Germinal center (tissue), 1 donor: Measurements from ENCODE around the gene BARX2.

Experiments used
- DNase-seq: peaks from one replicate; pipeline ENCODE4 v3.0.0; 2012; ENCODE audit warnings: mixed read lengths, low spot score

Gene BARX2

DNA sequence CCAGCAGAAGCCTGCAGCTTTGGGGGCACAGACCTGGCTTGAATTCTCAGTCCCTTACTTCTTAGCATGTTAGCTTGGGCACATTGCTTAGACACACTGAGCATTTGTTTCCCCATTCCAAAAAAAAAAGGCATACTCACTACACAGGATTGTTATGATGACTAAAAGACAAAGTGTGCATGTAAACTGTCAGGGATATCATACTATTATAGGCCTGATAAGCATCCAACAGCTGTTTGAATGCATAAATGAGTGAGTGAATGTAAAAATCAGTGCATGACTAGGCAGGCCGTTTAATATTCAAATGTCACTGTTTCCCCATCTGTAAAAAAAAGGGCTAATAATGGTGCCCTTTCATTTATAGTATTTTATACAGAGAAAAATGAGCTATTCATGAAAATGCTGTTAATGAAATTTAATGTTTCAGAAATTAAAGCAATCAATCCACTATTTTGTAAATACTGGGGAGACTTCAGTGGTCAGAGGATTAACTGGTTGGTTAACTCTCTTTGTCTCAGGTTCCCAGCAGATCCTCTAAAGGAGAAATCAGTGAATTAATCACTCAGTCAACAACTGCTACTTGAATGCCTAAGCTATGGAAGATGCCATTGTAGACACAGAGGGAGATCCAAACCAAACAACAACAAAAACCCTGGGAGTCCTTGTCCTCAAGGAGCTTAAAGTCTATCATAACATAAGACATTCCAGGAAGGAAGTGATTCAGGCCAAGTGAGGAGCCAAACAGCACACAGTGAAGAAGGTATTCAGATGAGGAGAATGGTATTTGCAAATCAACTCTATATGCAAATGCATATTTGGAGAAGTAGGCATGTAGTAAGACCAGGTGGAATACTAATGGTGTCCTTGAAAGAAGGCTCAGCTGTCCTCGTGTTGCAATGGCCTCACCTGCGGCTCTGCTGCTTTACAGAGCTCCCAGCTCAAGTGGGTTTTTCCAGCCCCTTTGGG is 26.8 kb downstream of the BARX2 start:
- no peak for DNase-seq

DNA sequence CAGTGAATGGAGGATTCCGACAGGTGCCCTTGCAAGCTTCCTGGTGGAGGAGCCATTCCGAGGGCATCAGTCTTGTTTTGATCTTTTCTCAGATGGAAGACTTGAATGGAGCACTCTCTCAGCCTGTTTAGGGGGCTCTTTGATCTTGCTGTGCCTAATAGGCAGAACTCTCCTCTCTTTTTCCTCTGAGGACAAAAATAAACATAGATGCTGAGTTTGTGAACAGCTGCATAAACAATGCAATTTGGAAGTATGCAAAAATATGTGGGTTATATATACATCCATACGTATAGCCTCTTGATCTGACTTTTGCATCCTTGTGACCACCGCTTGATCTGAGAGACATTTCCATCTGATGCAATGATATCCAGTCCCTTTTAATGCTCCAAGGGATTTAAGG is 29.1 kb downstream of the BARX2 start:
- DNase-seq, result no peak

DNA sequence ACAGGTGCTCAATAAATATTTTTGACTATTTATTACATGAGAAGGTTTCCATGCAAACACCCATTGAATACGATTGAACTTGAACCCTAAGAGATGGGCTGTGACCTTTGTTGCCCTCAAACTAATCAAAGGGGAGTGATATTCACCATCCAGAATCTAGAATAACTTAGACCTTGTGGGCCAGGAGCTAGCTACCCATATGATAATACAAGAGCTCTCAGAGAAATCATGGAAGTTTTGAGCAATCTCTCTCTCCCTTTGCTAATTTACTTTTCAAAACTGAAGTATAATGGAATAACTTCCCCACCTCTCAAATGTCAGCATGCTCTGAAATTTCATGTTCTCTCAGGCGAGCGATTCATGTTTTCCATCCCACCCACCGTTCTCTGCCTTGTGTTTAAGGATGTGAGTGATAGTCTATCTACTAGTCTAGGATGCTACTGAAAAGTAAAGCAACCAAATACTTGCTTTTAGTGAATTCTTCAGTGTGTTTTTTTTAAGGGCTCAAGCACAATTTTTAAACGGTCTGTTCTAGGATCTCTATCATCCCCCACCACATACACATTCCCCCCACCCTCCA is 33.3 kb downstream of the BARX2 start:
- DNase-seq, result no peak

DNA sequence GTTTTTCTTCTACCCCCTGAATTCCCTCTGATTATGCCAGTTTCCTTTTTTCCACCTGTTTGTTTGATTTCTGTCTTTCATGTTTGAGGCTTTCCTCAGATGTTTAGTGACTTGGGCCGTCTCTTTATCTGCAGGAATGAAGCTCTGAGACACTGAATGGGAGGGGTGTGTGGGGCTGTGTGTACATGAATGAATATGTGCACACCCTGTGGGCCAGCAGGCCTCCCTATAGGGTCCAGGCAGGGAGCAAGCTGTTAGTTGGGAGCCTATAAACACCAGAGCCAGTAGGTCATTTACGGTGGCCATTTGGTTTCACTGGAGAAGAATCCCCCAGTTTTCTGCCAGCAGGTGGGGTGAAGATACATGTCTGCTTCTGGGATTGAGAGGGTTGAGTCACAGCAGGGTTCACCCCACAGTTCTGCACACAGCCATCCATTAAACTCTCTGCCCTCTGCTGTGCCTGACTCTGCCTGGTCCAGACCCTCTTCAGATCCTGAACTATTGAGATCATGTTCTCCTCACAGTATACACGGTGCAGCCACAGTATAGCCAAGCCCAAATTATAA is 34.8 kb downstream of the BARX2 start:
- no peak for DNase-seq

DNA sequence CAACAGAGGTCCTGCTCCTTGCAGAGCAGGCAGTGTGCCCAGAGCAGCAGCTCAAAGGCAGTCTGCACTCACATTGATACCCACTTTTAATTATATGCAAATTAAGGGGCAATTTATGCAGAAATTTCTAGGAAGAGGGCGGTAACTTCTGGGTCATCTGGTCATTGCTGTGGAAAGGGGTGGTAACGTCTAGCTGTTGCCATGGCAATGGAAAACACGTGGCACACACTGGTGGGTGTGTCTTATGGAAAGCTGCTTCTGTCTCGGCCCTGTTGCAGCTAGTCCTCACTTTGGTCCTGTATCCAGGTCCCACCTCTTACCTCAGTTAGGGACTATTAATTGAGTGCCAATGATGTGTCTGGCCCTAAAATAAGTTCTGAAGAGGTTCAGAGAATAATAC is 36.8 kb downstream of the BARX2 start:
- DNase-seq, result no peak

DNA sequence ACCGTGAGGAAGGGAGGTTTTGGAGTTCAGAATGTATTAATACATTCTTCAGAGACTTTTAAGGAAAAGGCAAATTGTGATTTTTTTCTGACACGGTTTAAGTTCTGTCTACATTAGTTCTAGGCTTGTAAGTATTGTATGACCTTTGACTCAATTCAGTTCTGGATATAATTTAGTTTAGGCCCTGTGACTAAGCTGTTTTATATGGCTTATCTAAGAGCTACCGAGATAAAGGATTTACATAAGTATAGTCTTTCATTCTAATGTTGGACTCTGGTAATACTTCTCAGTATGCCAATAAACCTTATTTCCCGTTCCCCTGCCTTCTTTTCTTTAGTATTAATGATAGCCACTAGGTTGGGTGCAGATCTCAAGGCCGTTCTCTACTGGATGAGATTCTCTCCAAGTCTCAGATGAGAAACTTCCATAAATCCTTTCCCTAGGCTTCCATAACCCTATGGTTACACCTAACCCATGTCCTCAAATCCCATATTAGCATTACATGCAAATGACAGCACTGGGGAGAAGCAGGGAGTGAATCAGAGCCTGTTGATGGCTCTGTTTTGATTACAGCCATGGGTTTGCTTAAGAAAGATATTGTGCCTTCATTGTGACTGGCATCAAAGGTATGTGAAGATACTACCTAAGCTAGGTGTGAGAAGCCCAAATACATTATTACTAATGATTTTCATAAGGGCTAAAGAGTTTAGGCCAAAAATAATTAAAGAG is 38.7 kb downstream of the BARX2 start:
- DNase-seq, result no peak

DNA sequence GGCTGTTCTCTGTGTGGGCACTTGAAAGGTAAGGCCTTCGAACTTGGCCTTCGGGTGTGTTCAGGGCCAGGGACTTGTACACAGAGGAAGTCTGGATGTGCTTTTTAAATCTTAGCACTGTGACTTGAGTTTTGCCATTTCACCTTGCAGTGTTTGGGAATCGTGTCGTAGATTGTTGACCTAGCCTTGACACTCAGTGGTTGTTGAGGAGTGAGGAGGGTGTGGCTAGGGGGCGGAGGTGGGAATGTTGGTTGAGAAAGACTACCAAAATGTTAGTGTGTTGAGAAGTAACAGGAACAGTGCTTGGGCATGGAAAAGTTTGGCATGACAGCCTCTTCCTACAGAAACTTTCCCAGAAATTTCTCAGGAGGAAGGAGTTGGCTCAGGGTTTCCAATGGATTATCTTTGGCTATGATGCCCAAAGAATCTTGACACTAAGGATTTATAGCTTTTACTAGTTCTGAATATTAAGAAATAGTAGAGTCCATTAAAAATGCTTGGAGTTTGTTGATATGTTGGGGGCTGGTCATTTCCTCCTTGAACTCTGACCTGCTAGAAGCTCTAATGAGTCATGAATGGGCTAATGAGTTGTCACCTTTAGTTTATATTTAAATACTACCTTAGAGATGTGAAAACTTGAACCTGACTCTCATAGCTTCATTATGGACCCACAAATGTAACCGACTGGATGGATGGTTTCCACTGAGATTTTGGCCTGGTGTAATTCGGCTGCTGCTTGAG is 40.6 kb downstream of the BARX2 start:
- DNase-seq, result no peak

DNA sequence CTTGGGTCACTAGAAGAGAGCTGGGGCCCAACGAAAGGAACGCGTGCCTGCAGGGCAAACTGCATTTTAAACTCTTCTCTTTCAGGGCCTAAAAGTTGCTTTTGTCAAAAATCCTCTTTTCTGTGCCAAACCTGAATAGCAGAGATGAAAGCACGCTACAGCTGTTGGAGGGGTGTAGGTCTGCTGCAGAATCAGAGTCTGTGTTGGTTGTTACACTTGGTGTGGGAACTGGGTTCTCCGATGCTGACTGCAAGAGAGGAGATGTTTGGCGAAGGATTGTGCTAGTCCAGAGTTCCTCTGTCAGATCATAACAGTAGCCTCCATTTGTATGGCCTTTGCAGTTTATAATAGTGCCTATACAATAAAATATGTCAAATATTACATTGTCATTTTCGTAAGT is 41.8 kb downstream of the BARX2 start:
- DNase-seq, result no peak

DNA sequence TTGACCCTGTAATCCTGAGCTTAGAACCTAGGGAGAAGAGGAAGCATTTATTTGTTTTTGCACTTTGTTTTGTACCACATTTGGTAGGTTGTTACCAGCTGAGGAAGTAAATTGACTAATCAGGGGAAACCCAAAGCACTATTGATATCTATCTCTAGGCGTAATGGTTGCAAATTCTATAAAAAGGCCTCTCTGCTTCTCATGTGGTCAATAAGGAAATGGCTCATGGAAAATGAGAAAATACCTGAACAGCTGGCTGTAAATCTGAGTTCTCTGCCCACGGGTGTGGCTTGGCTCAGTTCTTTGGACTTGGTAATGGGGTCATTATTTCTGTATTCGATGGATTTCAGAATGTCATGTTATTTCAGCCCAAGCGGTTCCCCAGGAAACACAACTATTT is 42.4 kb downstream of the BARX2 start:
- DNase-seq, result no peak

DNA sequence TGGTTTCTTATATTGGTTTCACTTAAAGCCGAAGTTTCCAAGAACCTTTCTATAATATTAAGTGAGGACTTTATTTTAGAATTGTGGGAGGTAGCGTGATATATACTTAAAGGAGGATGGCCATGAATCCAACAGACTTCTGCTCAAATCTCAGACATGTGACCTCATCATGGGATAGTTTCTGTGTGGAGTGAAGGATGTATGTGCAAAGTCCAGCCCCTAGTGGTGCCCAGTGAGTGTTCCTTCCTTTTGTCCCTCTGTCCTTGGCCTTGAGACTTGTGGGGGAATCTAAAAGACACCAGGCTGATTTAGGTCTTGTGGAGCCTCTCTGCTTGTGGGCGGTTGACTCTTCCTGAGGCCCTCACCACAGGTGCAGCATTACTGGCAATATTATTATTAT is 43.7 kb downstream of the BARX2 start:
- no peak for DNase-seq

DNA sequence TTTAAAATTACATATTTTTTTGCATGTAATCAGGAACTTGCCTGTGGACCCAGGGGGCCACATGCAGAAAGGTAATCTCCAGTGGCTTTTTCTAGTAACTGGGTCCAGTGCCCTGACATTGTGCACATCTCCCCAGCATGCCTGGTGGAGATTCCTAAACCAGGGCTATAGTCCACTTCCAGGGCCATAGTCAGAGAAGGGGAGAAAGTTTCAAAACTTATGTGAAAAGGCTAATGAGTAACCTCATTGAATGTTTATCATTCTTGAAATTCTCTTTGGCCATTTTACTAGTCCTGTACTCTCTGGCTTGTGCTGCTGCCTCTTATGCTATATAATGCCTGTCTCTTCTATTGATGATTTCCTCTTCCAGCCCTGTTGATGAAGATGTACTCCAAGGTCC is 47.8 kb downstream of the BARX2 start:
- DNase-seq, result no peak

DNA sequence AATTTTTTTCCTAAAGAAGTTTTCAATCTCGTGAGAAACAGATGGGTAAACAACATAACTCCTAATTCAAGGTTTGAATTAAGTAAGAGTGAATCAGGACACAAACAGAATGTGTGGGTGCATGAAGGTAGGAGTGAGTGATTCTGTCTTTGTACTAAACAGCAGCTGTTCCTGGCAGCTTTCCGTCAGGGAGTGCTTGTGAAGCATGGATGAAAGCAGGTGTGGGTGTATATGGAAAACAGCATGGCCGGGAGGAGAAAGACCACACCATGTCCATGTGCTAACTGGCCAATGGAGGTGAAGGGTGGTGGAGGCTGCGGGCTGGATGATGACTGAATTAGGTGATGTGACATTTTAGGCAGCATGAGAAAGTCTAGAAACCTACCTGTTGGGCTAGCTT is 49.6 kb downstream of the BARX2 start:
- DNase-seq, result no peak

DNA sequence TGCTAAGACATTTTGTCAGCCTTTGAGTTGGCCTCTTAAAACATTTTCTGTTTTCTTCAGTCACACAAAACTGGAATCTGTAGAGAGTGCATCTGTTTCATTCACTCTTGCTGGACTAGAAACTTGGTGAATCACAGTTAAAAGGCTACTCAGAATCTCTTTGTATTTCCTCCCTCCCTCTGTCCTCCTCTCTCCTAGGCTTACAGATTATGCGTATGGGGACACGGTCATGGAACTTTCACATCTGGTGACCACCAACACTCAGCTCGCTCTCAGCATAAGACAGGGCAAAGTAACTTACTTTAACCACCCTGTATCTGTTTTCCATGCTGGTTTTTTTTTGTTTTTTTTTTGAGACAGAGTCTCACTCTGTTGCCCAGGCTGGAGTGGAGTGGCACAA is 50.4 kb downstream of the BARX2 start:
- no peak for DNase-seq

DNA sequence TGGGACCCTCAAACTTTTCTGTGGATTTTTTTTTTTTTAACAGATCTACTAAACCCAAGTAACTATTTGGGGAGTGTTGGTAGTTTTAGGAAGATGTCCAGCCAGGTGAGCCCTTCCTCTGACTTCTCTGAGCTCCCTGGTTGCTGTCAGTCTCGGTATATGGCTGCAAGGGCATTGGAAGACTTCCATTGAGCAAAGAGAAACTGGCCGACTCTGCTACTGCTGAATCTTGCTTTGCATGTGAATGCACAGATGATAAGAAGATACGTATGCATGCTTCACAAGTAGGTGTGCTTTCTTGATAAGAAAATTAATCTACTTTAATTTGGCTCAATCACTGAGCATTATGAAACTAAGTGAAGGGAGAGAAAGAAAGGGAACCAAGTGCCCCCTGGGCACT is 51.1 kb downstream of the BARX2 start:
- DNase-seq, result no peak

DNA sequence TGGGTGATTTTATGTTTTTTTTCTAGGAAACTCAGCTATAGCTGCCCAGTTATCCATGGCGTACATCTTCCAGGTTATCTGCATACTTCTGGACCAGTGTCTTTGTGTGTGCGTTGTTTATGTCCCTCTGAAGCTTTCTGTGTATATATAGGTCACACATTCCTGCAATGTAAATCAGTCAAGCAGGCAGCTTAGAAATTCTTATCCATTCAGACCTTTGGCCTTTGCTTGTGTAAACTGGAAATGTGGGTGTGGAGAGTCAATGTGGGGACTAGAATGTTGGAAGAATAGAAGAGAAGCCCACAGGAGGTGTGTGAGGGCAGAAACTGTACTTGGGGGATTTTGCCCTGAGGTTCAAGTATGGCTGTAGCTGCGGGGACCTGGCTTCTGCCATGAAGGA is 51.7 kb downstream of the BARX2 start:
- DNase-seq, result no peak

DNA sequence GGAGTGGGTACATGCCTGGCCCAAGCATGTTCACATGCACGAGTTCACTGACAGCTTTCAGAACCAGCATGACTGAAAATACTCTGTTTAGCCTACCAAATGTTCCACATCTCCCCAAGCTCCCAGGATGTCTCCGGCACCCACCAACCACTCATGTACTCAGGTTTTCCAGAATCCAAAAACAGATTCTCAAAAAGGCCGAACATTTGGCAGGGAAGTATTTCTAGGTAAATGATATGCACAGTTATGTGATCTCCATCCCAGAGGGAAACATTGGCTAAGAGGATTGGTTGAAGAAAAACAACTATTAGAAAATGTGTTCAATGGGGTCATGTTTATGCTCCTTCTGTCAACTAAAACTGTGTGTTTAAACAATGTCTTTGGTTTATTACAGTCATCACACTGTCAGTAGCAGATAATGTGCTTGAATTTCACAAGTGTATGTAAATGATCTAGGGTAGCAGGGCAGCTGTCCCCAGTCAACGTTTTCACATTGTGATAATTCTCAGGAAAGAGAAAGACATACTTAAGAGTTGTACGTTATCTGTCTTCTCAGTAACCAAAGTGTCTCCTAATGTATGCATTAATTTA is 52.3 kb downstream of the BARX2 start:
- DNase-seq, result no peak

DNA sequence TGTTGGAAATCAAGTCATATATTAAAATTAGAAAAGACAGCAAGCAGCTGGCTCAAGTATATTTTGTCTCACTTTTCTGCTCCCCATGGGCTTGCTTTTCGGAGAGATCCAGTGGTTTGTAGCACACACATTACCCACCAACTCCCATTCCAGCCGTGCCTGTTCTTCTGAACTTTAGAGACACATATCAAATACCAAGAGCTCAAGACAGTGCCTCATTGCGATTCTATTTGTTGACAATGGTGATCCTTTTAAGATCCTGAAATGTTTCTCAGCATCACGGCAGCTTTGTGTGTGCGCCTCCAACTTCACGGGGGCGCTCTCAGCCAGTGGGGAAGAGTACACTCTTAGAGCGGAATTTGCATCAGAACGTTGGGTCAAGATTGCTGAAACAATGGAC is 52.9 kb downstream of the BARX2 start:
- DNase-seq, result no peak

DNA sequence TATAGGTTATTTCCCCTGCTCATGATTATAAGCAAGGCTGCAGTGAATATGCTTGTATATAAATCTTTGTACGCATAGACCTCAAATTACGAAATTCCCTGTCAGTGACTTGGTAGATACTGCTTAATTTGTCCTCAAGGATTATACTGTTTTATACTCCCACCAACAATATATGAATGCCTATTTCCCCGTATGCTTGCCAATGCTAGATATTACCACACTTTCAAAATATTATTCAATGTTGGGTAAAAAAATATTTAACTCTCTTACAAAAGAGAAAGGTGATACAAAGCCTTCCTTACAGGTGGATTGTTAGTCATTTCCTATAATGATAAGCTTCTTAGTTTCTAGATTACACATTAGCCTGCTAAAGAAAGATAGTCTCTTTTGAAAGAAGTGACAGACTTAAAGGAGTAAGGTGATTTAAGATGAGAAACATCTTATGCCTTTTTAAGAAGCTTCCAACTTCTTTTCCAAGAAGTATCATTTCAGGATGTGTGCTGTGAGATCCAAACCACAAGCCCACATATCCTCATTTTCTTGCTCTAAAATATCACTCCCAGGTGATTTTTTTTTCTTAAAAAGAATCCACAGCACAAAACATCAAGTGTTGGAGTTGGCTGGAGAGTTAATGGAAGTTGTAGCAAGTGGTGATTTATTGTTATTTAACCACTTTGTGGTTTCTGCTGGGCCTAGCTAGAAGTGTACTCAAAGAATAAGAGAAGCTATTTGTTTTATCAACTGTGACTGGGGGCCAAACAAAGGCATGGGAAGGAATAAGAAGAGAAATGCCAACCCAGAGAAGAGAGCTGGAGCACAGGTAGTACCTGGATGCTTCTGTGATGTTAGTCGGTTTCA is 59.2 kb downstream of the BARX2 start:
- no peak for DNase-seq

DNA sequence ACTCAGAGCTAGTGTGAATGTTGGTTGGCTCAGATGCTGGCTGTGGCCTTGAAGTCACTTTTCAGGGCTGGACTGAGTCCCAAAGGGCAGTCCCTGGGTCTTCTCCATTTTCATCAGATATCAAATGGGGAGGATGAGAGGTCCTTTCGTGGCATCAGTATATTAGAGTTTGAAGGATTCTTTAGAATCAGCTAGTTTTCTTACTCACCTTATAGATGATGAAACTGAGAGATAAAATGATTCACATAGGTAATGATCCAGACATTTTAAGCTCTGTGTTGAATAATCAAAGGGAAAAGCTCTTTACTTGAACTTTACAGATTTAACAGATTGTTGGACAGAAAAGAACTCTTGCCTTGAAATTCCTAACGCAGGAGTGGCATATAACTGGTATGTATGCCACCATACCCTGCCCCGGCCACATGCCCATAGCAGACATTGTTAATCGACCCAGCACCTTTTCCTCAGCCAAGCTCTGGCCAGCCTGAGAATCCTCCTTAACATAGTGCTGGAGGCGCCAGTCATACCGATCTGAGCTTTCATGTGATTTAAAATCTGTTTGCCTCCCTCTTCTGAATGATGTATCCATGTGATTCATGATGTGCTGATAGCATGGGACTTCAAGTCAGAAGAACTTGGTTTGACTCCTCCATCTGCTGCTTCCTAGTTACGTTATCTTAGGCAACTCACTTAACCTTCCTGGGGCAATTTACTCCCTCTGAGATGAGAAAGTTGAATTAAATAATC is 60.0 kb downstream of the BARX2 start:
- no peak for DNase-seq

DNA sequence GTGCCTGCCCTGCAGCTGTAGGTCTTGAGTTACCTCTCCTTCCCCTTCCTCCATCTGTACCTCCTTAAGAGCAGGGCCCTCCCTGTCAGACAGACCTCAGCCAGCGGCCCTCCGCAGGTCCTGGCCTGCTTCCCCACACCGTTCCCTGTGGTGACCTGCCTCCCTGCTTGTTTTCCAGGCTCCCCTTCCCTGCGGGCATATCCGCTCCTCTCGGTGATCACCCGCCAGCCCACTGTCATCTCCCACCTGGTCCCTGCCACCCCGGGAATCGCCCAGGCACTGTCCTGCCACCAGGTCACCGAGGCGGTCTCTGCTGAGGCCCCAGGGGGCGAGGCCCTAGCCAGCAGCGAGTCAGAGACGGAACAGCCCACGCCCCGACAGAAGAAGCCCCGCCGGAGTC is 60.9 kb downstream of the BARX2 start:
- DNase-seq, result no peak
